Urinary bladder (tissue), 4 donors: ENCODE data around the gene NOC2L. TPM values are rescaled to one million over a fixed set of nuclear protein-coding genes. Genes with fewer than 3 reads are reported as not detected.
"Not testable (repeated sequence)": the region's sequence is repeated elsewhere in the genome, so short reads cannot be mapped to it uniquely, and the experiment has no call there.

Source experiments
- DNase-seq: peaks from one replicate; pipeline ENCODE4 v3.0.0-alpha.2; 2015; ENCODE audit errors: extremely low spot score
- H3K27ac ChIP-seq: one replicate; pipeline ENCODE4 v1.5.1; 2013; ENCODE audit warnings: low read depth, mild to moderate bottlenecking, moderate library complexity
- H3K36me3 ChIP-seq: one replicate; pipeline ENCODE4 v1.6.1; 2013; ENCODE audit warnings: mild to moderate bottlenecking, moderate library complexity; ENCODE audit not compliant: insufficient read depth
- H3K4me1 ChIP-seq: one replicate; pipeline ENCODE4 v1.6.1; 2013; ENCODE audit warnings: mild to moderate bottlenecking, moderate library complexity; ENCODE audit not compliant: insufficient read depth
- H3K4me3 ChIP-seq: one replicate; pipeline ENCODE4 v1.5.1; 2013; ENCODE audit warnings: low read depth, low read length
- WGBS: extraction: QIAGEN DNeasy Blood & Tissue Kit; methylation state at CpG from one replicate; pipeline ENCODE4 v1.1.7; 2013; 5-methylcytosine and 5-hydroxymethylcytosine counted together
- polyA plus RNA-seq: library from polyadenylated mRNA; stranded (reverse); fragments of 200-250 nt; gene quantifications from one replicate; pipeline ENCODE4 v1.2.3, GENCODE V29; 2013
- total RNA-seq: library from RNA; depleted of rRNA; stranded (reverse); fragments of >200 nt; gene quantifications from one replicate; pipeline ENCODE4 v1.2.3, GENCODE V29; 2014
- donor health status: healthy with polysubstance abuse.
- donor health status: healthy.

NOC2L gene
- total and polyA plus RNA-seq, 2 donors = 27.1 to 59.5 TPM

- H3K27ac ChIP-seq = no peak overlapping the region
- no peaks in the 10 kb centered on the region for H3K36me3 ChIP-seq
- DNase-seq = no peak
- H3K4me3 ChIP-seq = no peak overlapping the region
- WGBS = 81% methylated on average over 43 of the region's 43 CpGs
- no peaks in the 10 kb centered on the region for H3K4me1 ChIP-seq
Measured at GRCh38 chr1:982765-983436, 23.8 kb upstream of the NOC2L start.

GRCh38 chr1:981955-982558 lies 23.0 kb upstream of the NOC2L start, which contains the start of gene PERM1:
TSS of gene PERM1 (minus strand) at chr1:982093. CDS start at chr1:981029, 1,064 bp downstream.
- Histone ChIP-seq H3K4me1 (no peaks in the 10 kb centered on the region), H3K36me3 (no peaks in the 10 kb centered on the region), H3K4me3 (no peak within 1 kb of the TSS), H3K27ac (no peak within 1 kb of the TSS)
- WGBS = 65% methylated on average over 28 of the region's 28 CpGs
- DNase-seq = no peak

GRCh38 chr1:981491-981954 lies 22.5 kb upstream of the NOC2L start:
- Histone ChIP-seq H3K4me1 (no peaks in the 10 kb centered on the region), H3K27ac (no peak overlapping the region), H3K36me3 (no peaks in the 10 kb centered on the region), H3K4me3 (no peak overlapping the region)
- no peak for DNase-seq
- WGBS = 76% methylated on average over 21 of the region's 21 CpGs

- Histone ChIP-seq H3K27ac (no peak overlapping the region), H3K4me1 (no peaks in the 10 kb centered on the region), H3K36me3 (no peaks in the 10 kb centered on the region), H3K4me3 (no peak overlapping the region)
- WGBS = 66% methylated on average over 35 of the region's 35 CpGs
- DNase-seq = no peak
Measured at GRCh38 chr1:980602-981395, 21.7 kb upstream of the NOC2L start.

- Histone ChIP-seq H3K4me3 (no peak overlapping the region), H3K4me1 (no peaks in the 10 kb centered on the region), H3K36me3 (no peaks in the 10 kb centered on the region), H3K27ac (no peak overlapping the region)
- 75% methylated on average over 13 of the region's 13 CpGs for WGBS
- no peak for DNase-seq
Measured at GRCh38 chr1:980137-980571, 21.1 kb upstream of the NOC2L start.

GRCh38 chr1:979744-980072 lies 20.7 kb upstream of the NOC2L start:
- H3K27ac ChIP-seq = no peak overlapping the region
- 85% methylated on average over 9 of the region's 9 CpGs for WGBS
- H3K4me1 ChIP-seq = no peaks in the 10 kb centered on the region
- H3K4me3 ChIP-seq = no peak overlapping the region
- no peaks in the 10 kb centered on the region for H3K36me3 ChIP-seq
- no peak for DNase-seq

- Histone ChIP-seq H3K4me1 (no peaks in the 10 kb centered on the region), H3K27ac (no peak overlapping the region), H3K4me3 (no peak overlapping the region), H3K36me3 (no peaks in the 10 kb centered on the region)
- WGBS = 87% methylated on average over 60 of the region's 60 CpGs
- no peak for DNase-seq
Measured at GRCh38 chr1:978835-979743, 20.0 kb upstream of the NOC2L start.

- Histone ChIP-seq H3K4me1 (no peaks in the 10 kb centered on the region), H3K4me3 (no peak overlapping the region), H3K27ac (no peak overlapping the region), H3K36me3 (no peaks in the 10 kb centered on the region)
- WGBS = 87% methylated on average over 44 of the region's 44 CpGs
- no peak for DNase-seq
Measured at GRCh38 chr1:978069-978834, 19.2 kb upstream of the NOC2L start.

- H3K27ac ChIP-seq, DNase-seq, H3K4me1 ChIP-seq, H3K4me3 ChIP-seq, H3K36me3 ChIP-seq: not testable (repeated sequence)
- WGBS = 56% methylated on average over 16 of the region's 39 CpGs
Measured at GRCh38 chr1:976791-977190, 17.7 kb upstream of the NOC2L start.

GRCh38 chr1:975896-976683 lies 17.0 kb upstream of the NOC2L start:
- H3K36me3 ChIP-seq = no peaks in the 10 kb centered on the region
- peak overlapping the region; percentile 58 for H3K27ac ChIP-seq
- H3K4me3 ChIP-seq = peak overlapping the region; percentile 31
- WGBS = 5% methylated on average over 40 of the region's 40 CpGs
- H3K4me1 ChIP-seq = no peaks in the 10 kb centered on the region
- DNase-seq = peak; percentile 32

GRCh38 chr1:975365-975764 lies 16.3 kb upstream of the NOC2L start:
- Histone ChIP-seq H3K4me1 (no peaks in the 10 kb centered on the region), H3K27ac (no peak overlapping the region), H3K36me3 (no peaks in the 10 kb centered on the region), H3K4me3 (no peak overlapping the region)
- WGBS = 75% methylated on average over 9 of the region's 9 CpGs
- no peak for DNase-seq

- Histone ChIP-seq H3K36me3 (no peaks in the 10 kb centered on the region), H3K4me1 (no peaks in the 10 kb centered on the region), H3K27ac (no peak overlapping the region), H3K4me3 (no peak overlapping the region)
- 68% methylated on average over 17 of the region's 17 CpGs for WGBS
- no peak for DNase-seq
Measured at GRCh38 chr1:974687-975328, 15.8 kb upstream of the NOC2L start.
